Myocyte (in vitro differentiated cells): Measurements from ENCODE around the gene HOMER2. TPM values are rescaled to one million over a fixed set of nuclear protein-coding genes. Genes with fewer than 3 reads are reported as not detected.
"Not testable (repeated sequence)": the region's sequence is repeated elsewhere in the genome, so short reads cannot be mapped to it uniquely, and the experiment has no call there.

ENCODE experiments used
- DNase-seq: peaks from one replicate; pipeline ENCODE4 v3.0.0-alpha.2; 2012; ENCODE audit warnings: low read depth
- total RNA-seq: library from RNA; depleted of rRNA; stranded (reverse); fragments of >200 nt; gene quantifications from 2 replicates; pipeline ENCODE4 v1.2.3, GENCODE V29; 2014

The HOMER2 gene
- total RNA-seq, 1 donor from 2014 or later: 18.8 TPM

DNA sequence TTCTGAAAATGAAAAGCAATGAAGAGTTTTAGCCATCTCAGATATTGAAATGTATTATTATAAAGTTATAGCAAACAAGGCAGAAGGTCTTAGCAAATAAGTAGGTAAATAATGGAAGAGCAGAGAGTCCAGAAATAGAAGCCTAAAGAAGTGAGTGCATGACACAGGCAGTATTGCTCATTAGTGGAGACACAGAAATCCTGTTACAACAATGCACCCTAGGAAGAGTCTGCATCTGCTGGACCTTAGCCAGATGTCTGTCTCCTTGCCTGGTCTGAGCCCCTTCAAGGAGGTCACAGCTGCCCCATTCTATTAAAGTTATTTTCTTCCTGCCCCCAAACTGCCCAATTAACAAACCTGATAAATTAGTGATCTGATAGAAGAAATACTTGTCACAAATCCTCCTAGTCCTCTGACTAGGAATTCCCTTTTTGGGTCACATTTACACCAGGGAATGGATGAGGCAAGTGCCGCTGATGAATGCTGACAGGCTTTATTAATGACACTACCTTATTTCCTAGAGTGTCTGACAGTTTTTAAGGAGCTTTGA lies 51.9 kb downstream of the HOMER2 start:
- DNase-seq: peak; percentile 38

- DNase-seq: no peak
Measured at GRCh38 chr15:82898961-82899360, 53.6 kb downstream of the HOMER2 start.

DNA sequence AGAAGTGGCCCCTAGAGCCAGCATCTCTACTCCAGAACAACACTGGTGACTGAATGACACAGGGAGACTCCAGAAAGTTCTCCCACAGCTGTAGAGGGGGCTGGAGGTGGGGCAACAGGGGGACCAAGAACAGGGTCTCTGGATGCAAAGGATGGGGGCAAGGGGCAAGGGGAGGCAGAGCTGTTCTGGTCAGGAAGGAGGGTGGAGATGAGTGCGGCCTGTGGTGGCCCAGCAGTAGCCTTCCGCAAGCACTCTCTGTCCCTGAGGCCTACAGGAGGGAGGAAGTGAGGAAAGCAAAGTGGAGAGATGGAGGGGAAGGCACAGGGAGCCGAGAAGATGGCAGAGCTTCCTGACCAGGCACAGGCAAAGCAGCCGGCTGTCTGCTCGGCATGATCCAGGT lies 56.5 kb downstream of the HOMER2 start:
- no peak for DNase-seq

DNA sequence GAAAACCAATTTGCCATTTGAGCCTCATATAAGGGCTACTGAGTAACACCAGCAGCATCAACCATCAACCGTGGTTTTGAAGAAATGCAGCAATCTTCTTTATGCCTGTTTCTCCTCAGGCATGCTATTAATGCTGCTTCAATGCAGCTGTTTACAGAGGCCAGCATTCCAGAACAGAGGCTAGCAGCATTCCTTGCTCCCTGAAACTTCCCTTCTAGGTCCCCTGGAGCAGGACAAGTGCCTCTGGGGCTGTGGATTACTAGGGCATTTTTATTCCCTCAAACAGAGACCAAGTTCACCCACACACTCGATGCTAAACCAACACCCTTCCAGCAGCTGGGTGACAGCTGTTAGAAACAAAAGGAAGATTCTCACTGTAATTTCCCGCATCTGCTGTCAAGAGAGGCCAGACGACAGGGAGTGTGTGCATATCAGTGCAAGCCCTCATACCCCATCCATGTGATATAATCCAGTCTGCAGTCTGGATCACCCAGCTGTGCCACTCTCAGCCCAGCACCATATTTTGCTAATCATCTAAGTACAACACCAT lies 57.5 kb downstream of the HOMER2 start:
- DNase-seq: peak; percentile 93

GRCh38 chr15:82893473-82893872 lies 59.0 kb downstream of the HOMER2 start:
- not testable (repeated sequence) for DNase-seq

DNA sequence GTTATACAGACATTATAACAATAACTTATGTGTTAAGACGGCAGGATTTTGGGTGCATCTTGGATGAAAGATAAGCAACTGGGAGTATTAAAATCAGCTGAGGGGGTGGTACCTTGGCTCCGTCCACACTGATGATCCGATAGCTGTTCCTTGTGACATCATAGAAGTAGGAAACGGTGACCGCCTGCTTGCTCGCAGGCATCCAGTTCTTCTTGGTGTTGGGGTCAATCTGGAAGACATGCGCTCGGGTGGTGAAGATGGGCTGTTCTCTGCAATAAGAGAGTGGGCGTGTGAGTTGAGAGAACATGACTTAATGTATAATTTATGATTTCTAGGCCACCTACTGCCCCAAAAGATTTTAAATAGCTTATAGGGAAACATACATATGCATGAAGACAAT lies 59.9 kb downstream of the HOMER2 start:
- no peak for DNase-seq

- DNase-seq: no peak
Measured at GRCh38 chr15:82890995-82891390, 61.5 kb downstream of the HOMER2 start.

GRCh38 chr15:82890338-82890994 lies 62.1 kb downstream of the HOMER2 start:
- DNase-seq: no peak

- DNase-seq: peak; percentile 71
Measured at GRCh38 chr15:82882273-82882928, 70.1 kb downstream of the HOMER2 start.

DNA sequence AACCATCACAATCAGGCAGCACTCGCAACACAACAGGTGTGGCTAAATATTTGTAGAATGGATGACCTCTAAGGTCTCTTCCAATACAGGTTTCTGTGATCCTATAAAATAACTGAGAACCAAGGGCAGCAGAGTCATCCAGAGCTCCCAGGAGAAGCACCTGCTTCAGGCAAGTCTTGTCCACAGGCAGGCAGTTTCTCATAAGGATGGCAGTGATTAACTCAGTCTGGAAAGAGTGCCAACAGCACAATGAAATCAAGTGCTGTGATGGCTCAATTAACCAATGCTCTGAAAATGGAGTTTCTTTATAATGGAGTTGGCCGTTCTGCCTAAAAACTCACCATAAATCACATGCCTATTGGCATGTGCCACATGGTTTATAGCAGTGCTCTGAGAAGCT lies 70.8 kb downstream of the HOMER2 start:
- DNase-seq: no peak

DNA sequence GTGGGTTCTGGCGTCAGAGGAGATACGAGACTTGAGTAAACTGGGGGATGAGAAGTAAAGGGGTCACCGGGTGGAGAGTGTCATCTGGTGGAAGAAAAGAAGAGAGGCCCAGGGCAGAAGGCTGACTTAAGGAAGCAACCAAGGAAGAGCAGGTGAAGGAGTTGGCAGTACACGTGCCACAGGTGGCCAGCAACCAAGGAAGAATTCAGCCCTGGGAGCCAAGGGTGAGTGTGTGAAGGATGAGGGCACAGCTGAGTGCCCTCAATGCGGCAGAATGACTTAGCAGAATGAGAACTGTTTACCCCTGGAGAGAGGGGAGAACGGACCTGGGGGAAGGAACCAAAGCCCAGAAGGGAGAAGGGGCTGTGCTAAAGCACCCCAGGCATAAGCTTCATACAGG lies 71.8 kb downstream of the HOMER2 start:
- DNase-seq: no peak

GRCh38 chr15:82878325-82878724 lies 74.2 kb downstream of the HOMER2 start:
- DNase-seq: no peak

- DNase-seq: no peak
Measured at GRCh38 chr15:82877825-82878224, 74.7 kb downstream of the HOMER2 start.

DNA sequence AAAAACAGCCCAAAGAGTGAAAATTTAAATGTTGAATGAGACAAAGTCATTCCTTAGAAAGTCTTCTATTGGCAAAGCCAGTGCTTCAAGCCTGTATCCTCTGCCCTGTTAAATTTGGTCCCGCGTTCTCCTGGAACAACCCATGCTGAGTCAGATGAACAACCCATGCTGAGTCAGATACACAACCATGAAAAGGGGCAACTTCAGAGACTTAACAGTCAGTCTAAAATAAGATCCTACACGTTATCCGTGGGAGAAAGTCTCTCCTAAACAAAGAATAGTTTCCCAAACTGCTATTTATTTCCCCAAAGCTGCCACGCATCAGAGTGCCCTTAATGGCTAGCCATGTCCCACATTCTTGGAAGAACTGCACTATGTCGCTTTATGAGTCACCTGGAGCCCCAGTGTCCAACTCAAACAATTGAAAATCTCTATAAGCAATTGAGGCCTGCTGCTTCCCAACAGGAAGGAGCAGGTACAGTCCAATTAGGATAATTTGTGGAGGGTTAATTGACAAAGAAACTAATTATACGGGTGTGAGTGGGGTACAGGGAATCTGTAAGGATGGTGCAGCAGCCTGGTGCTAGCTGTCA lies 77.0 kb downstream of the HOMER2 start:
- DNase-seq: peak; percentile 50

DNA sequence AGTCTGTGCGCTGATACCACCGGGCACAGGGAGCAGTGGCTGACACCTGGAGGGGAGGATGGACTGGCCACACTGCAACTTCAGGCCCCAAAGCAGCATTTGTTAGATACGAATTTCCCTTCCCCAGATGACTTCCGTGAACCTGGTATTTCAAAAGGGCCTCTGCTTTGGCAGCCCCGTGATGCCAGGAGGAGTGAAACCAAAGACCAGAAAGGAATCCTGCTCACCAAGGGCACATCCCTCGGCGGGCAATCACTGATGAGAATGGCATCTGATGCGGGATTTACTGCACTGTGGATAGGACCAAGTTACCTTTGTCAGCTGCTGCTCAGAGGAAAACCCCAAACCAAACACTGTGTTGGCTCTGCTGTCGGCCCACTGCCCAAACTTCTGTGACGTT lies 77.6 kb downstream of the HOMER2 start:
- no peak for DNase-seq

DNA sequence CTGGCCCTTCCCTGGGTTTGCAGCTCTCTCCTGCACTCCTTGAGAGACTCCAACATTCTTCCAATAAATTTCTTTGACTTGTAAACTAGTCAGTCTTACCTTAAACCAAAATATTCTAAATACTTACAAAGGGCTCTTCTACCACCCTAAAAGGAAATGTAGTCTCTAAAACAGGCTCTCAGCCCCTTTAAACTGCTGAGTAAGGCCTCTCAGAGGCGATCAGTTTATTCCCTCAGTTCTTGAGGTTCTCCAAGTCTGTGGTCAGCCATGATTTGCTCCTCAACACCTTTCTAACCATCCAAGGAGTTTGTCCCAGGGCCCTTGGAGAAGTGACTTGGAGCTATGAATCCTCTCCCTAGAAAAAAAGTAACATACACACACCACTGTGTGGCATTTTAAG lies 78.3 kb downstream of the HOMER2 start:
- DNase-seq: no peak

- DNase-seq: no peak
Measured at GRCh38 chr15:82873000-82873680, 79.4 kb downstream of the HOMER2 start.

GRCh38 chr15:82871832-82872484 lies 80.6 kb downstream of the HOMER2 start:
- no peak for DNase-seq

DNA sequence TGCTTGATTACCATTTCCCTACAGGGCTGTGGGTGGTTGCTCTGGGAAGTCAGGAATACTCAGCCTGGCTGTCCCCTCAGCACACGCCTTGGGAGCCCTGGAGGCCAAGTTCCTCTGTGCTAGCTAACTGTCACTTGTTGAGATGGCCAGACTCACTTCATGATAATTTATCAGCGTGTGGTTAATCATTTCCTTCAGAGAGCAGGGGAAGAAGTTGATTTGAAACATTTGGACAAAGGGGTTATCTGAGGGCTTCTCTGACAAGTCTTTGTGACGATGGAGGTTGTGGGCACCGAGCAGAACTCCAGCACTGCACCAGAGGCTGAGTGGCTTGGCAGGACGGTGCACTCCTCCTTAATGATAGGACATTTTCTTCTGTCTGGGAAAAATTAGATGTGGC lies 81.2 kb downstream of the HOMER2 start:
- no peak for DNase-seq

DNA sequence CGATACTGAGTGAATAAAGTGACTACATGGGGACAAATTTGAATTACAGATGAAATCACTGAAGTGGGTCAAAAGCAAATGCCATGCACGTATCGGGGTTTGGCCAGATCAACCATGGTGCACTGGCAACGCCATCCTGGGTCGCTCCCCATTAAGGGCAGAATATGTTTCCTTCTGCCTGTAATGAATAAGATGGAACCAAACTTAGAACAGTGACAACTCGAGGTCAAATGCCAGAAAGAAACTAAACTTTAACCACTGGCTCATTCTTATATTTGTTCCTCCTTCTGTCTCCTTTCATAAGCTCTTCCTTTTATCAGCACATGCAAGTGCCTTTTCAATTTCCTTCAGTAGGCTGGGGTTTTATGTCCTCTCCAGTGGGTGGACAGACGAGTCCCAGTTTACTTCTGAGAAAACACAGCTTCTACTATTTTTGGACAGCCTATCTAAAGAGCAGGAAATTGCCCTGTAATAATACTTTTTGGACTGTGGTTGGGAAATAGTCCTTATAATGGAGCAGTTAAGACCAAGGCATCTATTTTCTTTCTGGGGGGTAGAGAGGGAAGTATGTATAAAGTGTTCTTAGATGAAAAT lies 81.7 kb downstream of the HOMER2 start:
- DNase-seq: no peak

- DNase-seq: not testable (repeated sequence)
Measured at GRCh38 chr15:82865981-82866380, 86.5 kb downstream of the HOMER2 start.
